Gastrocnemius medialis (tissue), 4 donors: ENCODE results near the gene RPS6KL1.

Source experiments
- CTCF ChIP-seq, 5 experiments: fragments of 450-650 bp in 3 of 5; fragments of 200-600 bp in 2 of 5; sonication (generic) in 2 of 5; IDR thresholded peaks in 4 of 5; conservative IDR thresholded peaks in 1 of 5; 1 replicate in 4 of 5; 2 replicates in 1 of 5; pipeline ENCODE4 v1.5.1; 2016 to 2019; ENCODE audit warnings: antibody characterized with exemption in 5 of 5, mild to moderate bottlenecking in 3 of 5, moderate library complexity in 3 of 5
- POLR2A ChIP-seq, 2 donors: fragments of 450-650 bp; IDR thresholded peaks; one replicate each; pipeline ENCODE4 v1.6.1; 2017; ENCODE audit warnings: antibody characterized with exemption in 2 of 2, mild to moderate bottlenecking in 2 of 2, moderate library complexity in 2 of 2

GRCh38 chr14:74955229-74956026 is 32.4 kb upstream of the RPS6KL1 start, which contains the start of gene PGF:
- TF ChIP-seq CTCF (IDR thresholded peaks at IDR 0.05 in 4 of 5, conservative IDR thresholded peaks at IDR 0.05 in 1 of 5) (no peak), POLR2A (IDR thresholded peaks at IDR 0.05) (peak; percentile 51 to 81)
